IPS-20b (cell line): ENCODE data around the gene KRTAP10-2.

Source experiments
- H3K27ac ChIP-seq: one replicate; pipeline ENCODE4 v1.5.1; 2013; ENCODE audit warnings: low read length
- H3K27me3 ChIP-seq: 2 replicates; pipeline ENCODE4 v1.6.1; 2013; ENCODE audit warnings: mild to moderate bottlenecking, low read length, inconsistent platforms; ENCODE audit not compliant: insufficient read depth
- H3K36me3 ChIP-seq: 2 replicates; pipeline ENCODE4 v1.6.1; 2013; ENCODE audit warnings: low read depth, mild to moderate bottlenecking, inconsistent platforms, low read length, moderate library complexity; ENCODE audit not compliant: insufficient read depth
- H3K4me1 ChIP-seq: 2 replicates; pipeline ENCODE4 v1.6.1; 2013; ENCODE audit warnings: mild to moderate bottlenecking, control low read depth, inconsistent platforms, low read length, moderate library complexity; ENCODE audit not compliant: insufficient read depth
- H3K4me3 ChIP-seq: 2 replicates; pipeline ENCODE4 v1.5.1; 2013; ENCODE audit warnings: mild to moderate bottlenecking, low read length, inconsistent platforms
- H3K9ac ChIP-seq: 2 replicates; pipeline ENCODE4 v1.6.1; 2013; ENCODE audit warnings: low read depth, mild to moderate bottlenecking, inconsistent platforms, low read length, moderate library complexity
- H3K9me3 ChIP-seq: 2 replicates; pipeline ENCODE4 v1.6.1; 2013; ENCODE audit warnings: mild to moderate bottlenecking, low read depth, low read length, inconsistent platforms; ENCODE audit not compliant: insufficient read depth

Gene KRTAP10-2

GRCh38 chr21:44547656-44548331 is 3.5 kb downstream of the KRTAP10-2 start:
- H3K9me3 ChIP-seq, result peaks cover 14% of the 10 kb centered on the region; the same call in 1 of the 2 replicates
- no peaks in the 10 kb centered on the region for H3K27me3 ChIP-seq
- H3K27ac ChIP-seq, result no peak overlapping the region
- H3K4me1 ChIP-seq, result peaks cover 13% of the 10 kb centered on the region; the same call in 1 of the 2 replicates
- peak overlapping the region; percentile 22; the same call in 1 of the 2 replicates for H3K9ac ChIP-seq
- no peak overlapping the region for H3K4me3 ChIP-seq
- H3K36me3 ChIP-seq, result no peaks in the 10 kb centered on the region

DNA sequence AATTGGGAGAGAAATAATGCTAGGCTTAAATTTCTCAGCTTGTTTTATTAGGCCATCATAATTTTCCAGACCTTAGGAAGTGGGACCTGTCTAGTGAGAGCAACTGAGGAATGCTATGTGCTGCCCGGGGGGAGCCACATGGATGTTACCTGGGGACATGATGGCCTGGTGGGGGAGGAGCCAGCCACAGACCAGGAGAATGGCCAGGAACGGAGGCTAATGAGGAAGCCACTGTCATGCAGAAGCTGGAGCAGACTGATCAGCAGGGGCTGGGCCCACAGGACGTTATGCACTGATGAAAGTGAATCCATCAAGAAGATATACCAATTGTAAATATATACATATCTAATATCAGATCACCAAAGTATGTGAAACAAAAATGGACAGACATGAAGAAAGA is 6.7 kb downstream of the KRTAP10-2 start:
- H3K9ac ChIP-seq, result no peak overlapping the region
- H3K27me3 ChIP-seq, result no peaks in the 10 kb centered on the region
- no peak overlapping the region for H3K27ac ChIP-seq
- no peak overlapping the region for H3K4me3 ChIP-seq
- H3K9me3 ChIP-seq, result peaks cover 23% of the 10 kb centered on the region; the same call in 1 of the 2 replicates
- peaks cover 13% of the 10 kb centered on the region; the same call in 1 of the 2 replicates for H3K4me1 ChIP-seq
- no peaks in the 10 kb centered on the region for H3K36me3 ChIP-seq

- H3K4me3 ChIP-seq, result no peak overlapping the region
- no peak overlapping the region for H3K9ac ChIP-seq
- no peaks in the 10 kb centered on the region for H3K36me3 ChIP-seq
- peaks cover under 1% of the 10 kb centered on the region; the same call in 1 of the 2 replicates for H3K4me1 ChIP-seq
- peaks cover 23% of the 10 kb centered on the region; the same call in 1 of the 2 replicates for H3K9me3 ChIP-seq
- no peak overlapping the region for H3K27ac ChIP-seq
- no peaks in the 10 kb centered on the region for H3K27me3 ChIP-seq
Measured at GRCh38 chr21:44542716-44543115, 8.6 kb downstream of the KRTAP10-2 start.

- peaks cover 19% of the 10 kb centered on the region; the same call in 1 of the 2 replicates for H3K9me3 ChIP-seq
- no peak overlapping the region for H3K9ac ChIP-seq
- no peak overlapping the region for H3K27ac ChIP-seq
Measured at GRCh38 chr21:44540741-44541288, 10.5 kb downstream of the KRTAP10-2 start.

GRCh38 chr21:44539991-44540666 is 11.2 kb downstream of the KRTAP10-2 start, which contains the start of gene KRTAP10-1:
TSS of gene KRTAP10-1 (minus strand) at chr21:44540195. CDS start at chr21:44540150, 45 bp downstream.
- Histone ChIP-seq H3K4me3 (no peak within 1 kb of the TSS), H3K27me3 (no peaks in the 10 kb centered on the region), H3K9ac (no peak within 1 kb of the TSS), H3K36me3 (no peaks in the 10 kb centered on the region), H3K27ac (no peak within 1 kb of the TSS), H3K4me1 (no peaks in the 10 kb centered on the region), H3K9me3 (peaks cover 19% of the 10 kb centered on the region; the same call in 1 of the 2 replicates)

More at GRCh38 chr21:44540741-44541288, 10.5 kb downstream of the KRTAP10-2 start:
- no peaks in the 10 kb centered on the region for H3K4me1 ChIP-seq
- no peak overlapping the region for H3K4me3 ChIP-seq
- no peaks in the 10 kb centered on the region for H3K36me3 ChIP-seq
- no peaks in the 10 kb centered on the region for H3K27me3 ChIP-seq

DNA sequence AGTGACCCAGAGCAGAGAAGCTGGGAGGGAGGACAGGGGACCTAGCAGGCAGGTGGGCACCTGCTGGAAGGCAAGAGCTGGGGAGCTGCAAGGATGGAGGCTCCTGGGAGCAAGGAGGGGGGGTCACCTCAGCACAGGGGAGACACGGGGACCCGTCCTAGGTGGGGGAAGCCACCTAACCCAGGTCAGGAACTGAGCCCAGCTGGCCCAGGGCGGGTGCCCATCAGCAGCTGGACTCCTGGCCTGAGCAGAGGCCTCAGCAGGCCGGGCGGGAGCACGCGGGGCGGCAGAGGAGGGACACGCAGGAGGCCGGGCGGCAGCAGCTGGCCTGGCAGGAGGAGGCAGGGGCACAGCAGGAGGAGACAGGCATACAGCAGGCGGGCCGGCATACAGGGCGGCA is 12.3 kb downstream of the KRTAP10-2 start:
- H3K27me3 ChIP-seq, result no peaks in the 10 kb centered on the region

GRCh38 chr21:44537930-44538911 is 13.1 kb downstream of the KRTAP10-2 start:
- H3K4me3 ChIP-seq, result no peak overlapping the region
- no peak overlapping the region for H3K9ac ChIP-seq
- no peaks in the 10 kb centered on the region for H3K4me1 ChIP-seq
- no peaks in the 10 kb centered on the region for H3K36me3 ChIP-seq
- H3K9me3 ChIP-seq, result peaks cover 13% of the 10 kb centered on the region; the same call in 1 of the 2 replicates
- no peak overlapping the region for H3K27ac ChIP-seq
- no peaks in the 10 kb centered on the region for H3K27me3 ChIP-seq

More for the DNA sequence above, 12.3 kb downstream of the KRTAP10-2 start:
- Histone ChIP-seq H3K36me3 (no peaks in the 10 kb centered on the region), H3K4me3 (no peak overlapping the region), H3K4me1 (no peaks in the 10 kb centered on the region), H3K27ac (no peak overlapping the region), H3K9ac (no peak overlapping the region), H3K9me3 (peaks cover 19% of the 10 kb centered on the region; the same call in 1 of the 2 replicates)

GRCh38 chr21:44535963-44536362 is 15.3 kb downstream of the KRTAP10-2 start:
- Histone ChIP-seq H3K4me1 (no peaks in the 10 kb centered on the region), H3K9me3 (no peaks in the 10 kb centered on the region), H3K27me3 (no peaks in the 10 kb centered on the region), H3K27ac (no peak overlapping the region), H3K9ac (no peak overlapping the region), H3K4me3 (no peak overlapping the region), H3K36me3 (no peaks in the 10 kb centered on the region)

DNA sequence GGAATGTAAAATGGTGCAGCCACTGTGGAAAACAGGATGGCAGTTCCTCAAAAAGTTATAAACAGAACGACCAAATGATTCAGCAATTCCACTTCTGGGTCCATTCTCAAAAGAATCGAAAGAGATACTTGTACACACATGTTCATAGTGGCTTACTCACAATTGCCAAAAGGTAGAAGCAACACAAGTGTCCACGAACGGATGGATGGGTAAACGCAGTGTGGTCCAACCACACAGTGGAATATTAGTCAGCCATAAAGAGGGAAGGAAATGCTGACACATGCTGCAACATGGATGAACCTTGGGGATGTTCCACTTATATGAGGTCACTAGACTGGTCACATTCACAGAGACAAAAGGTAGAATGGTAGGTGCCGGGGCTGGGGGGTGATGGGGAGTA is 16.6 kb downstream of the KRTAP10-2 start:
- Histone ChIP-seq H3K4me1 (no peaks in the 10 kb centered on the region), H3K9ac (no peak overlapping the region), H3K27ac (no peak overlapping the region), H3K9me3 (no peaks in the 10 kb centered on the region), H3K4me3 (no peak overlapping the region), H3K27me3 (no peaks in the 10 kb centered on the region), H3K36me3 (no peaks in the 10 kb centered on the region)

GRCh38 chr21:44533891-44534627 is 17.2 kb downstream of the KRTAP10-2 start:
- no peaks in the 10 kb centered on the region for H3K27me3 ChIP-seq
- no peaks in the 10 kb centered on the region for H3K4me1 ChIP-seq

More at GRCh38 chr21:44533891-44534627, 17.2 kb downstream of the KRTAP10-2 start:
- Histone ChIP-seq H3K36me3 (no peaks in the 10 kb centered on the region), H3K9me3 (no peaks in the 10 kb centered on the region), H3K4me3 (no peak overlapping the region), H3K9ac (no peak overlapping the region), H3K27ac (no peak overlapping the region)
